CD4-positive, alpha-beta T cell treated with Interleukin-4 for 1 hour (primary cell): ENCODE results near the gene SLC37A2.

Experiments used
- DNase-seq, 2 donors: peaks; one replicate each; pipeline ENCODE4 v3.0.0-alpha.2; 2020 to 2022

The SLC37A2 gene

GRCh38 chr11:125111343-125112207, 48.5 kb downstream of the SLC37A2 start, which contains the start of gene TMEM218:
TSS of gene TMEM218 (minus strand) at chr11:125111626. CDS start at chr11:125102241, 9,385 bp downstream.
- DNase-seq, result peak; percentile 99

GRCh38 chr11:125112208-125112604, 49.1 kb downstream of the SLC37A2 start:
- no peak for DNase-seq

GRCh38 chr11:125114518-125114917, 51.4 kb downstream of the SLC37A2 start:
- DNase-seq, result no peak

- DNase-seq, result no peak
These were observed 54.3 kb downstream of the SLC37A2 start for GRCh38 chr11:125117429-125117828.

- DNase-seq, result no peak
These were observed 60.3 kb downstream of the SLC37A2 start for GRCh38 chr11:125123194-125123946.

GRCh38 chr11:125123947-125124617, 61.0 kb downstream of the SLC37A2 start:
- peak; percentile 38 to 44 for DNase-seq

GRCh38 chr11:125124618-125124992, 61.5 kb downstream of the SLC37A2 start:
- no peak for DNase-seq

- DNase-seq, result no peak
These were observed 65.3 kb downstream of the SLC37A2 start for GRCh38 chr11:125128450-125128849.

GRCh38 chr11:125129316-125129993, 66.3 kb downstream of the SLC37A2 start:
- DNase-seq, result no peak

GRCh38 chr11:125132071-125132470, 69.0 kb downstream of the SLC37A2 start:
- no peak for DNase-seq

- DNase-seq, result no peak
These were observed 69.5 kb downstream of the SLC37A2 start for GRCh38 chr11:125132596-125132995.

GRCh38 chr11:125136001-125136400, 72.9 kb downstream of the SLC37A2 start:
- no peak for DNase-seq

- no peak for DNase-seq
These were observed 75.9 kb downstream of the SLC37A2 start for GRCh38 chr11:125138966-125139365.

GRCh38 chr11:125139778-125140177, 76.7 kb downstream of the SLC37A2 start:
- no peak for DNase-seq
